DND-41 (cell line): ENCODE results near the gene SLC6A11.

Experiments
- ATAC-seq: fragments of 200-7000 bp; cut with Tn5 transposase; 3 replicates; pipeline ENCODE4 v1.9.1; 2021; ENCODE audit warnings: low read depth; ENCODE audit not compliant: insufficient read depth
- DNase-seq: peaks from one replicate; pipeline ENCODE4 v3.0.0-alpha.2; 2020
- H2AFZ ChIP-seq: 2 replicates; pipeline ENCODE4 v1.6.0; 2012; ENCODE audit warnings: low read depth, low read length
- H3K27ac ChIP-seq: 2 replicates; pipeline ENCODE4 v1.5.1; 2012; ENCODE audit warnings: low read length, inconsistent platforms
- H3K27me3 ChIP-seq: fragments of 200-600 bp; sonication (generic); 2 replicates; pipeline ENCODE4 v1.6.0; 2012; ENCODE audit warnings: low read length, mild to moderate bottlenecking, inconsistent platforms; ENCODE audit not compliant: insufficient read depth, poor library complexity
- H3K36me3 ChIP-seq: 2 replicates; pipeline ENCODE4 v1.5.1; 2012; ENCODE audit warnings: low read length, inconsistent platforms; ENCODE audit not compliant: insufficient read depth
- H3K4me1 ChIP-seq: 2 replicates; pipeline ENCODE4 v1.5.1; 2012; ENCODE audit warnings: mild to moderate bottlenecking, low read length; ENCODE audit not compliant: insufficient read depth
- H3K4me2 ChIP-seq: 2 replicates; pipeline ENCODE4 v1.6.0; 2012; ENCODE audit warnings: mild to moderate bottlenecking, moderate library complexity, low read length, inconsistent platforms; ENCODE audit not compliant: insufficient read depth
- H3K4me3 ChIP-seq, 2 experiments: fragments of 200-600 bp in 1 of 2; shearing (Covaris generic) in 1 of 2; 2 replicates each; pipeline ENCODE4 v1.5.1; 2012 to 2016; ENCODE audit warnings: inconsistent platforms in 2 of 2, low read length in 2 of 2, mild to moderate bottlenecking in 2 of 2, low read depth in 1 of 2, moderate library complexity in 1 of 2
- H3K79me2 ChIP-seq: 2 replicates; pipeline ENCODE4 v1.6.0; 2012; ENCODE audit warnings: low read length, inconsistent platforms; ENCODE audit not compliant: insufficient read depth
- H3K9ac ChIP-seq: 2 replicates; pipeline ENCODE4 v1.6.0; 2012; ENCODE audit warnings: low read depth, mild to moderate bottlenecking, inconsistent platforms, low read length, moderate library complexity
- H3K9me3 ChIP-seq: 2 replicates; pipeline ENCODE4 v1.5.1; 2012; ENCODE audit warnings: low read length, moderate library complexity, mild to moderate bottlenecking, inconsistent platforms; ENCODE audit not compliant: insufficient read depth, severe bottlenecking
- H4K20me1 ChIP-seq: 2 replicates; pipeline ENCODE4 v1.6.0; 2012; ENCODE audit warnings: low read length; ENCODE audit not compliant: insufficient read depth
- EZH2 ChIP-seq: IDR thresholded peaks from 3 replicates; pipeline ENCODE4 v1.6.1; 2012; ENCODE audit warnings: borderline replicate concordance, low read depth, mild to moderate bottlenecking, moderate library complexity, low read length, inconsistent platforms; ENCODE audit not compliant: severe bottlenecking
- TF ChIP-seq, protein P1 (sequence below): IDR thresholded peaks from 2 replicates; pipeline ENCODE4 v1.5.1; 2012; ENCODE audit warnings: borderline replicate concordance, low read length, moderate library complexity, mild to moderate bottlenecking; ENCODE audit not compliant: poor library complexity, severe bottlenecking; ENCODE audit errors: extremely low read depth

SLC6A11 gene

DNA sequence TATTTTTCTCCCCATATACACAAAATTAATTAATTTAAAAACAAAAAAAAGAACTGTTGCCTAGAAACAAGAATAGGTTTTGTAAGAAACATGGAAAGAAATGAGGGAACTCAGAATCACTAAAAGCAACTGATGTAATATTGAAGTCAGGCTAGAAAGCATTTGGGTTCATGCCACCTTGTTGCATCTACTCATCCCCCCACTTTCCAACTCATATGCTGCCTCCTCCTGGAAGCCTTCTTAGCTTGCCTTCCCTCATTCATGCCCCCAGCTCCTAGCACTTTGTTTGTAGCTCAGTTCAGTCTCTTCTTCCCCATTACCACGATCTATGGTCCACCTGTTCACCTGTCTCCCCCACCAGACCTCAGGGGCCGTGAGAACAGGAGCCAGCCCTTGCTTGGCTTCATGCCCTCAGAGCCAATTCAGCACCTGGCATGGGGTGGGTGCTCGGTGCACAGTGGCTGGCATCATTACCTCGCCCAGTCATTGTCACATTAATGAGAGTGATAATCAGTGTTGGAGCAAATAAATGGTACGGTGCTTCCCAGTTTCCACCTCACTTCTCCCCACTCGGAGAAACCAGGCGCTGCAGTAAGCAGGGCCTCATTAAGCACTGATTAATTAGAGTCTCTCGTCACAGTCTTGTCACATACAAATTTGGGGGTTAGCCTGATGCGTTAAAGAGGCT, 114.1 kb downstream of the SLC6A11 start:
- H3K9ac ChIP-seq = no peak overlapping the region
- H3K27ac ChIP-seq = no peak overlapping the region
- no peaks in the 10 kb centered on the region for H3K36me3 ChIP-seq
- peaks cover 3% of the 10 kb centered on the region for H3K27me3 ChIP-seq
- no peaks in the 10 kb centered on the region for H4K20me1 ChIP-seq
- H2AFZ ChIP-seq = no peak overlapping the region
- H3K9me3 ChIP-seq = no peaks in the 10 kb centered on the region
- ATAC-seq = no peak
- DNase-seq = no peak
- no peaks in the 10 kb centered on the region for H3K4me1 ChIP-seq
- H3K79me2 ChIP-seq = no peaks in the 10 kb centered on the region
- H3K4me3 ChIP-seq = no peak overlapping the region
- no peak for TF ChIP-seq EZH2
- H3K4me2 ChIP-seq = no peak overlapping the region

DNA sequence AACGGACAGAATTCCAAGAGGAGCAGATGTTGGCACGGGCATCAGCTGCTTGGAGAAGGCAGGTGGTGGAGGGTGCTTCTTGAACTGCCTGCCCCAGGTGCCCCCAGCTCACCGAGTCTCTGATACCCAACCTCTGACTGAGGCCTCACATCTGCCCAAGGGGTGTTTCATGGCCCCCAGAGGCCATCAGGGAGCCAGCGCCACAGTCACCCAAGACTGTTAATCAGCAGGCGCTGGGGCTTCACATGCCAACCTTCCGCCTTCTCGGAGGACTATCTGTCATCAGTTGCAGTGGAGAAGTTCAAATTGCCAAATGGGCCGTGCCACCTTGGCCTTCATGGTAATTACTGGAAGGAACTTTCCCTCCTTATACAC, 114.6 kb downstream of the SLC6A11 start:
- Histone ChIP-seq H3K79me2 (no peaks in the 10 kb centered on the region), H2AFZ (no peak overlapping the region), H3K27ac (no peak overlapping the region), H3K4me1 (no peaks in the 10 kb centered on the region), H3K4me3 (no peak overlapping the region), H4K20me1 (no peaks in the 10 kb centered on the region), H3K9me3 (no peaks in the 10 kb centered on the region), H3K27me3 (peaks cover 3% of the 10 kb centered on the region), H3K9ac (no peak overlapping the region), H3K36me3 (no peaks in the 10 kb centered on the region), H3K4me2 (no peak overlapping the region)
- TF ChIP-seq EZH2 = no peak
- TF ChIP-seq, protein P1, sequence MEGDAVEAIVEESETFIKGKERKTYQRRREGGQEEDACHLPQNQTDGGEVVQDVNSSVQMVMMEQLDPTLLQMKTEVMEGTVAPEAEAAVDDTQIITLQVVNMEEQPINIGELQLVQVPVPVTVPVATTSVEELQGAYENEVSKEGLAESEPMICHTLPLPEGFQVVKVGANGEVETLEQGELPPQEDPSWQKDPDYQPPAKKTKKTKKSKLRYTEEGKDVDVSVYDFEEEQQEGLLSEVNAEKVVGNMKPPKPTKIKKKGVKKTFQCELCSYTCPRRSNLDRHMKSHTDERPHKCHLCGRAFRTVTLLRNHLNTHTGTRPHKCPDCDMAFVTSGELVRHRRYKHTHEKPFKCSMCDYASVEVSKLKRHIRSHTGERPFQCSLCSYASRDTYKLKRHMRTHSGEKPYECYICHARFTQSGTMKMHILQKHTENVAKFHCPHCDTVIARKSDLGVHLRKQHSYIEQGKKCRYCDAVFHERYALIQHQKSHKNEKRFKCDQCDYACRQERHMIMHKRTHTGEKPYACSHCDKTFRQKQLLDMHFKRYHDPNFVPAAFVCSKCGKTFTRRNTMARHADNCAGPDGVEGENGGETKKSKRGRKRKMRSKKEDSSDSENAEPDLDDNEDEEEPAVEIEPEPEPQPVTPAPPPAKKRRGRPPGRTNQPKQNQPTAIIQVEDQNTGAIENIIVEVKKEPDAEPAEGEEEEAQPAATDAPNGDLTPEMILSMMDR = no peak
- ATAC-seq (no peak), DNase-seq (no peak)

DNA sequence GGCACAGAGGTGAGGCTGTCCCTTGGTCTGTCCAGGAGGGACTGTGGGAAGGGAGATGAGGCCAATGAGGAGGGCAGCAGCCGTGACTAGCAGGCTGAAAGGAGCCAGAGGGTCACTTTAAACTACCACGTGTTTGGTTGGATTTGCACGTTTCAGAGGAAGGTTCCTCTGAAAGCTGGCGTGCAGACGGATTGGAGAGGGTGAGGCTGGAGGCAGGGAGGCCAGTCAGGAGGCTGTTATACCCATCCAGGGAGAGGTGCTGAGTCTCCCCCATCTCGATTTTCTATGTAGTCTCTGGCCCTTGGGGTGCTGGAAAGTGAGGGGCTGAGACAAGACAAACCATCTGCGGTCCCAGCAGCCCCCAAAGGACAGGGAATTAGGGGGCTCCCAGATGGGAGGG, 116.6 kb downstream of the SLC6A11 start:
- DNase-seq = no peak
- Histone ChIP-seq H3K4me1 (no peaks in the 10 kb centered on the region), H3K9me3 (no peaks in the 10 kb centered on the region), H2AFZ (no peak overlapping the region), H3K79me2 (no peaks in the 10 kb centered on the region), H3K4me2 (no peak overlapping the region), H3K36me3 (no peaks in the 10 kb centered on the region), H3K27ac (no peak overlapping the region), H3K4me3 (no peak overlapping the region), H3K9ac (no peak overlapping the region), H3K27me3 (peaks cover 3% of the 10 kb centered on the region), H4K20me1 (0 out of 2 replicates have a peak, but pooled peaks cover under 1% of the 10 kb centered on the region)
- TF ChIP-seq, protein P1 = no peak
- TF ChIP-seq EZH2 = no peak
- no peak for ATAC-seq

DNA sequence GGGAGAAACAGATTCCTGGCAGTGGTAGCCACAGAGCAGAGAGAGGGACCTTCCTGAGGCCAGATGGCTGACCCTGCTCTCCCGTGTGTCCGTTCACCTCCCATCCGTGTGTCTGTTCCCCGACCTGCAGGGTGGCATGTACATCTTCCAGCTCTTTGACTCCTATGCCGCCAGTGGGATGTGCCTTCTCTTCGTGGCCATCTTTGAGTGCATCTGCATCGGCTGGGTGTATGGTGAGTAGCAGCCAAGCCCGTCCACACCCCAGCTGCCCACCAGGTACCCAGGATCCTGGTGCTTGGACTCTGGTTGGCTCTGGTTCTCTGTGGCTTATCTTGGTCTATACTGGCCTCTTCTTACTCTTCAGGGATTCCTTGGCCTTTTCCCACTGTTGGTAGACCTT, 117.0 kb downstream of the SLC6A11 start:
- Histone ChIP-seq H2AFZ (no peak overlapping the region), H3K79me2 (no peaks in the 10 kb centered on the region), H3K4me2 (no peak overlapping the region), H3K27ac (no peak overlapping the region), H3K36me3 (no peaks in the 10 kb centered on the region), H3K9ac (no peak overlapping the region), H4K20me1 (peaks cover 3% of the 10 kb centered on the region; the same call in 1 of the 2 replicates), H3K4me1 (no peaks in the 10 kb centered on the region), H3K4me3 (no peak overlapping the region), H3K27me3 (peaks cover 3% of the 10 kb centered on the region), H3K9me3 (no peaks in the 10 kb centered on the region)
- DNase-seq = no peak
- ATAC-seq = no peak
- no peak for TF ChIP-seq EZH2
- TF ChIP-seq, protein P1 = no peak
